Breast epithelium (tissue), 4 donors: ENCODE measurements around the gene SLC2A8. TPM values are rescaled to one million over a fixed set of nuclear protein-coding genes. Genes with fewer than 3 reads are reported as not detected.

Experiments used
- DNase-seq, 2 donors: peaks; one replicate each; pipeline ENCODE4 v3.0.0-alpha.2; 2019; ENCODE audit warnings: low spot score in 2 of 2
- H3K27ac ChIP-seq, 2 donors: fragments of 200-600 bp; sonication (generic) in 1 of 2; one replicate each; pipeline ENCODE4 v1.5.1; 2016 to 2019; ENCODE audit warnings: mild to moderate bottlenecking in 1 of 2
- H3K27me3 ChIP-seq, 2 donors: fragments of 200-600 bp; sonication (generic) in 1 of 2; one replicate each; pipeline versions ENCODE4 v1.5.1 to v1.6.0; 2017 to 2019; ENCODE audit warnings: control low read depth in 1 of 2, mild to moderate bottlenecking in 1 of 2
- H3K36me3 ChIP-seq: fragments of 200-600 bp; one replicate; pipeline ENCODE4 v1.5.1; 2019
- H3K4me1 ChIP-seq, 2 donors: fragments of 200-600 bp; sonication (generic); one replicate each; pipeline ENCODE4 v1.5.1; 2016 to 2019; ENCODE audit warnings: control low read depth in 1 of 2
- H3K4me3 ChIP-seq, 3 donors: fragments of 200-600 bp; sonication (generic); 1 replicate in 2 of 3; 2 replicates in 1 of 3; pipeline ENCODE4 v1.5.1; 2016 to 2019; ENCODE audit warnings: mild to moderate bottlenecking in 3 of 3, moderate library complexity in 2 of 3
- H3K9me3 ChIP-seq, 2 donors: fragments of 200-600 bp; sonication (generic) in 1 of 2; one replicate each; pipeline ENCODE4 v1.5.1; 2016 to 2019; ENCODE audit warnings: control low read depth in 1 of 2
- CTCF ChIP-seq, 3 donors: fragments of 450-650 bp; IDR thresholded peaks; one replicate each; pipeline ENCODE4 v1.5.1; 2016 to 2017; ENCODE audit warnings: antibody characterized with exemption in 3 of 3, mild to moderate bottlenecking in 3 of 3, moderate library complexity in 3 of 3
- POLR2A ChIP-seq: fragments of 450-650 bp; IDR thresholded peaks from one replicate; pipeline ENCODE4 v1.6.1; 2016; ENCODE audit warnings: antibody characterized with exemption, mild to moderate bottlenecking, moderate library complexity
- POLR2AphosphoS5 ChIP-seq, 3 donors: sonication (generic); formaldehyde crosslinking; IDR thresholded peaks; one replicate each; pipeline ENCODE4 v1.6.1; 2017; ENCODE audit warnings: antibody characterized with exemption in 3 of 3
- intact Hi-C: fragments of 100-400 bp; cut with DNase I; formaldehyde crosslinking; loops from one replicate; pipeline ENCODE4 v1.15.1; 2023; ENCODE audit warnings: low total_unique reads
- total RNA-seq, 3 donors: library from RNA; depleted of rRNA; stranded (reverse); fragments of >200 nt; gene quantifications; one replicate each; pipeline ENCODE4 v1.1.0, GENCODE V29; 2016

The SLC2A8 gene
- total RNA-seq, 3 donors from 2014 or later: 17.7 to 38.7 (median 20.9) TPM

- TF ChIP-seq POLR2AphosphoS5 (IDR thresholded peaks at IDR 0.05) (no peak), POLR2A (no peak), CTCF (IDR thresholded peaks at IDR 0.05) (no peak)
- DNase-seq: no peak
- Histone ChIP-seq H3K27me3 (no peaks in the 10 kb centered on the region), H3K36me3 (no peaks in the 10 kb centered on the region), H3K27ac (peak overlapping the region; percentile 88 to 91), H3K4me1 (peaks cover 8 to 26% of the 10 kb centered on the region in 2 donors), H3K9me3 (no peaks in the 10 kb centered on the region), H3K4me3 (peak overlapping the region; percentile 60 to 87 (median 65))
- intact Hi-C loops: no loop called here
These were observed 26.5 kb downstream of the SLC2A8 start for GRCh38 chr9:127423476-127423933.

GRCh38 chr9:127423934-127424675 lies 27.1 kb downstream of the SLC2A8 start, which contains the start of gene ZNF79:
TSS of gene ZNF79 (plus strand) at chr9:127424382. CDS start at chr9:127424788, 406 bp downstream.
- no peaks in the 10 kb centered on the region for H3K36me3 ChIP-seq
- H3K9me3 ChIP-seq: no peaks in the 10 kb centered on the region
- peak within 1 kb of the TSS; percentile 60 to 87 (median 65) for H3K4me3 ChIP-seq
- intact Hi-C loops: no loop called here
- no peaks in the 10 kb centered on the region for H3K27me3 ChIP-seq
- peak within 1 kb of the TSS; percentile 88 to 91 for H3K27ac ChIP-seq
- H3K4me1 ChIP-seq: peaks cover 8 to 26% of the 10 kb centered on the region in 2 donors
- DNase-seq: peak; percentile 92 to 95
- TF ChIP-seq POLR2A (peak; percentile 46), POLR2AphosphoS5 (IDR thresholded peaks at IDR 0.05) (peak; percentile 74 to 80 (median 75)), CTCF (IDR thresholded peaks at IDR 0.05) (no peak)

GRCh38 chr9:127424676-127424999 lies 27.7 kb downstream of the SLC2A8 start:
- no peaks in the 10 kb centered on the region for H3K36me3 ChIP-seq
- H3K27ac ChIP-seq: peak overlapping the region; percentile 88 to 91
- TF ChIP-seq CTCF (IDR thresholded peaks at IDR 0.05) (no peak), POLR2AphosphoS5 (IDR thresholded peaks at IDR 0.05) (no peak), POLR2A (no peak)
- no peaks in the 10 kb centered on the region for H3K27me3 ChIP-seq
- H3K9me3 ChIP-seq: no peaks in the 10 kb centered on the region
- H3K4me3 ChIP-seq: peak overlapping the region; percentile 60 to 87 (median 65)
- DNase-seq: no peak
- intact Hi-C loops: no loop called here
- peaks cover 8 to 26% of the 10 kb centered on the region in 2 donors for H3K4me1 ChIP-seq

- Histone ChIP-seq H3K36me3 (no peaks in the 10 kb centered on the region), H3K4me1 (peaks cover 8 to 26% of the 10 kb centered on the region in 2 donors)
- intact Hi-C loops: no loop called here
These were observed 29.8 kb downstream of the SLC2A8 start for GRCh38 chr9:127426756-127427155.

More at GRCh38 chr9:127426756-127427155, 29.8 kb downstream of the SLC2A8 start:
- no peak overlapping the region for H3K4me3 ChIP-seq
- no peak for DNase-seq
- no peaks in the 10 kb centered on the region for H3K9me3 ChIP-seq
- no peaks in the 10 kb centered on the region for H3K27me3 ChIP-seq
- H3K27ac ChIP-seq: no peak overlapping the region
- no peak for TF ChIP-seq CTCF (IDR thresholded peaks at IDR 0.05)
- TF ChIP-seq POLR2AphosphoS5 (IDR thresholded peaks at IDR 0.05): no peak
- TF ChIP-seq POLR2A: no peak
